IMR-90 (cell line): ENCODE data around the gene CDR2. TPM values are rescaled to one million over a fixed set of nuclear protein-coding genes. Genes with fewer than 3 reads are reported as not detected.
A peak's percentile ranks its signal among the peaks of the same experiment; 100 is the strongest.

Experiments
- ATAC-seq: fragments of 200-7000 bp; cut with Tn5 transposase; 2 replicates; pipeline ENCODE4 v1.9.1; 2020; ENCODE audit warnings: low read depth, mild to moderate bottlenecking, moderate library complexity
- BruUV-seq: library from RNA; stranded (reverse); fragments of 400-500 nt; replicated peaks from 2 replicates; lab custom pipeline; 2021; lab: Mats Ljungman, UMichigan
- CTCF ChIA-PET: fragments of 300-600 bp; formaldehyde crosslinking; extraction: SDS; loops from one replicate; lab custom pipeline; 2021; ENCODE audit warnings: antibody characterized with exemption; lab: Yijun Ruan, JAX
- POLR2A ChIA-PET: fragments of 300-600 bp; sonication (Branson Sonifier 250); formaldehyde crosslinking; loops from one replicate; lab custom pipeline; 2022; ENCODE audit warnings: antibody characterized with exemption; ENCODE audit not compliant: unreplicated experiment; lab: Charles Lee
- DNase-seq: peaks from one replicate; pipeline ENCODE4 v3.0.0; 2013
- H2AFZ ChIP-seq: replicated peaks from 2 replicates; pipeline ENCODE3; 2013; ENCODE audit warnings: low read length, mild to moderate bottlenecking; ENCODE audit not compliant: poor library complexity
- H2AK5ac ChIP-seq: 2 replicates; pipeline ENCODE4 v1.6.1; 2013; ENCODE audit warnings: low read depth, low read length, inconsistent platforms
- H2AK9ac ChIP-seq: replicated peaks from 2 replicates; pipeline ENCODE3; 2013; ENCODE audit warnings: mild to moderate bottlenecking, low read depth, low read length, moderate library complexity; ENCODE audit not compliant: poor library complexity
- H2BK120ac ChIP-seq: 2 replicates; pipeline ENCODE4 v1.6.1; 2013; ENCODE audit warnings: low read depth, low read length, inconsistent platforms
- H2BK15ac ChIP-seq: 3 replicates; pipeline ENCODE4 v1.6.1; 2013; ENCODE audit warnings: low read depth, low read length, inconsistent platforms
- H2BK20ac ChIP-seq: 2 replicates; pipeline ENCODE4 v1.6.1; 2013; ENCODE audit warnings: low read depth, mild to moderate bottlenecking, inconsistent platforms, low read length, moderate library complexity
- H2BK5ac ChIP-seq: 2 replicates; pipeline ENCODE4 v1.6.1; 2013; ENCODE audit warnings: mild to moderate bottlenecking, low read depth, low read length, inconsistent platforms; ENCODE audit not compliant: poor library complexity, severe bottlenecking
- H3K14ac ChIP-seq: replicated peaks from 2 replicates; pipeline ENCODE4 v1.6.1; 2013; ENCODE audit warnings: low read depth, low read length, inconsistent platforms
- H3K18ac ChIP-seq: 2 replicates; pipeline ENCODE4 v1.6.1; 2013; ENCODE audit warnings: low read depth, low read length, control low read depth
- H3K23ac ChIP-seq: 2 replicates; pipeline ENCODE4 v1.6.1; 2013; ENCODE audit warnings: low read depth, low read length, inconsistent platforms
- H3K27ac ChIP-seq: 2 replicates; pipeline ENCODE4 v1.5.1; 2013; ENCODE audit warnings: mild to moderate bottlenecking, control low read depth, low read length; ENCODE audit not compliant: insufficient read depth
- H3K27me3 ChIP-seq: 2 replicates; pipeline ENCODE4 v1.6.1; 2013; ENCODE audit warnings: low read length; ENCODE audit not compliant: control insufficient read depth, insufficient read depth
- H3K36me3 ChIP-seq: 2 replicates; pipeline ENCODE4 v1.6.1; 2013; ENCODE audit warnings: low read length, mixed read lengths; ENCODE audit not compliant: control insufficient read depth, insufficient read depth
- H3K4ac ChIP-seq: 2 replicates; pipeline ENCODE4 v1.6.1; 2013; ENCODE audit warnings: low read depth, low read length, inconsistent platforms
- H3K4me1 ChIP-seq: 2 replicates; pipeline ENCODE4 v1.6.1; 2013; ENCODE audit warnings: low read length, mixed read lengths; ENCODE audit not compliant: control insufficient read depth, insufficient read depth
- H3K4me2 ChIP-seq: 2 replicates; pipeline ENCODE4 v1.6.1; 2013; ENCODE audit warnings: low read depth, mild to moderate bottlenecking, control low read depth, low read length, moderate library complexity
- H3K4me3 ChIP-seq: 2 replicates; pipeline ENCODE4 v1.5.1; 2013; ENCODE audit warnings: low read depth, mild to moderate bottlenecking, control low read depth, low read length, moderate library complexity; ENCODE audit not compliant: insufficient read depth
- H3K56ac ChIP-seq: 2 replicates; pipeline ENCODE4 v1.6.1; 2013; ENCODE audit warnings: low read length, inconsistent platforms; ENCODE audit not compliant: insufficient read depth; ENCODE audit errors: extremely low read depth
- H3K79me1 ChIP-seq, 2 experiments: 2 replicates each; pipeline ENCODE4 v1.6.1; 2013; ENCODE audit warnings: low read length in 2 of 2, inconsistent platforms in 1 of 2, low read depth in 1 of 2
- H3K9ac ChIP-seq: 2 replicates; pipeline ENCODE4 v1.6.1; 2013; ENCODE audit warnings: low read depth, low read length, control low read depth
- H3K9me1 ChIP-seq: 2 replicates; pipeline ENCODE4 v1.6.1; 2013; ENCODE audit warnings: low read length, inconsistent platforms; ENCODE audit not compliant: insufficient read depth
- H3K9me3 ChIP-seq: 2 replicates; pipeline ENCODE4 v1.6.1; 2013; ENCODE audit warnings: low read length; ENCODE audit not compliant: control insufficient read depth, insufficient read depth
- H4K20me1 ChIP-seq: 2 replicates; pipeline ENCODE4 v1.6.1; 2013; ENCODE audit warnings: low read length, inconsistent platforms; ENCODE audit not compliant: insufficient read depth
- H4K5ac ChIP-seq: 2 replicates; pipeline ENCODE4 v1.6.1; 2013; ENCODE audit warnings: mild to moderate bottlenecking, low read depth, low read length, control low read depth
- H4K8ac ChIP-seq, 2 experiments: 2 replicates each; pipeline ENCODE4 v1.6.1; 2013; ENCODE audit warnings: low read depth in 2 of 2, low read length in 2 of 2, control low read depth in 1 of 2, inconsistent platforms in 1 of 2
- H4K91ac ChIP-seq: 2 replicates; pipeline ENCODE4 v1.6.1; 2013; ENCODE audit warnings: low read depth, low read length, inconsistent platforms; ENCODE audit not compliant: insufficient read depth
- BHLHE40 ChIP-seq: fragments of 150-350 bp; IDR thresholded peaks from 2 replicates; pipeline ENCODE4 v1.6.1; 2016; ENCODE audit warnings: mild to moderate bottlenecking, low read depth, low read length
- CEBPB ChIP-seq: IDR thresholded peaks from 2 replicates; pipeline ENCODE4 v1.6.1; 2012; ENCODE audit warnings: low read depth, low read length, improper control_type of control experiment
- CHD1 ChIP-seq: IDR thresholded peaks from 2 replicates; pipeline ENCODE4 v1.6.1; 2012; ENCODE audit warnings: low read depth, low read length, improper control_type of control experiment
- FOS ChIP-seq: fragments of 150-350 bp; IDR thresholded peaks from 2 replicates; pipeline ENCODE4 v1.6.1; 2016; ENCODE audit warnings: low read depth, low read length
- MAFK ChIP-seq: IDR thresholded peaks from 2 replicates; pipeline ENCODE4 v1.6.1; 2012; ENCODE audit warnings: low read depth, low read length, improper control_type of control experiment
- MAZ ChIP-seq: IDR thresholded peaks from 2 replicates; pipeline ENCODE4 v1.6.1; 2012; ENCODE audit warnings: low read depth, mild to moderate bottlenecking, low read length, improper control_type of control experiment, moderate library complexity, borderline replicate concordance
- MXI1 ChIP-seq: IDR thresholded peaks from 2 replicates; pipeline ENCODE4 v1.6.1; 2012; ENCODE audit warnings: low read depth, mild to moderate bottlenecking, low read length, moderate library complexity, borderline replicate concordance
- NFE2L2 ChIP-seq: fragments of 150-350 bp; IDR thresholded peaks from 2 replicates; pipeline ENCODE4 v1.6.1; 2016; ENCODE audit warnings: low read depth, mild to moderate bottlenecking, low read length
- POLR2A ChIP-seq: IDR thresholded peaks from 2 replicates; pipeline ENCODE4 v1.6.1; 2012; ENCODE audit warnings: mild to moderate bottlenecking, low read depth, low read length
- RAD21 ChIP-seq: IDR thresholded peaks from 2 replicates; pipeline ENCODE4 v1.6.1; 2012; ENCODE audit warnings: low read length, improper control_type of control experiment
- RCOR1 ChIP-seq: IDR thresholded peaks from 2 replicates; pipeline ENCODE4 v1.6.1; 2012; ENCODE audit warnings: mild to moderate bottlenecking, low read length, improper control_type of control experiment; ENCODE audit not compliant: insufficient replicate concordance
- RFX5 ChIP-seq: IDR thresholded peaks from 2 replicates; pipeline ENCODE4 v1.8.0; 2012; ENCODE audit warnings: low read depth, mild to moderate bottlenecking, low read length, moderate library complexity
- SMC3 ChIP-seq: fragments of 150-350 bp; IDR thresholded peaks from 2 replicates; pipeline ENCODE4 v1.6.1; 2016; ENCODE audit warnings: low read depth, mild to moderate bottlenecking, antibody characterized with exemption, low read length, moderate library complexity
- WGBS, 2 experiments: methylation state at CpG; one replicate each; pipeline versions ENCODE4 v1.1.5 to v1.1.7; 2013; ENCODE audit warnings: missing lambda C conversion rate in 2 of 2; ENCODE audit not compliant: insufficient read length in 1 of 2; ENCODE audit errors: extremely low coverage in 2 of 2; 5-methylcytosine and 5-hydroxymethylcytosine counted together
- dilution Hi-C: fragments of 300-500 bp; cut with HindIII; formaldehyde crosslinking; loops from one replicate; pipeline ENCODE4 v1.14.3; 2018; ENCODE audit warnings: low sequenced_read_pairs; ENCODE audit not compliant: unreplicated experiment
- in situ Hi-C: fragments of 300-500 bp; cut with MboI; formaldehyde crosslinking; loops from 3 replicates; pipeline ENCODE4 v1.14.3; 2019; ENCODE audit warnings: low sequenced_read_pairs, inconsistent platforms, mixed read lengths
- intact Hi-C: fragments of 100-400 bp; cut with micrococcal nuclease; formaldehyde crosslinking; loops from 2 replicates; pipeline ENCODE4 v1.10.0; 2022
- polyA plus RNA-seq, 3 experiments: library from polyadenylated mRNA; depleted of rRNA; stranded (reverse); fragments of >200 nt; gene quantifications; 2 replicates each; pipeline ENCODE4 v1.2.3, GENCODE V29; 2012; ENCODE audit warnings: low replicate concordance in 1 of 3
- total RNA-seq: library from RNA; depleted of rRNA; stranded (reverse); fragments of >200 nt; gene quantifications from 2 replicates; pipeline ENCODE4 v1.2.3, GENCODE V29; 2012
- TF ChIP-seq, protein P1 (sequence below): fragments of 150-350 bp; IDR thresholded peaks from 2 replicates; pipeline ENCODE4 v1.6.1; 2017; ENCODE audit warnings: mild to moderate bottlenecking, antibody characterized with exemption, low read length, low read depth
- TF ChIP-seq, protein P2 (sequence below): conservative IDR thresholded peaks from 2 replicates; pipeline ENCODE4 v1.5.1; 2012; ENCODE audit warnings: mild to moderate bottlenecking, low read depth, low read length, improper control_type of control experiment

The CDR2 gene
- total and polyA plus RNA-seq, 2 of the 4 experiments (the other 2 are of a cell fraction), result 37.7 to 48.4 TPM

DNA sequence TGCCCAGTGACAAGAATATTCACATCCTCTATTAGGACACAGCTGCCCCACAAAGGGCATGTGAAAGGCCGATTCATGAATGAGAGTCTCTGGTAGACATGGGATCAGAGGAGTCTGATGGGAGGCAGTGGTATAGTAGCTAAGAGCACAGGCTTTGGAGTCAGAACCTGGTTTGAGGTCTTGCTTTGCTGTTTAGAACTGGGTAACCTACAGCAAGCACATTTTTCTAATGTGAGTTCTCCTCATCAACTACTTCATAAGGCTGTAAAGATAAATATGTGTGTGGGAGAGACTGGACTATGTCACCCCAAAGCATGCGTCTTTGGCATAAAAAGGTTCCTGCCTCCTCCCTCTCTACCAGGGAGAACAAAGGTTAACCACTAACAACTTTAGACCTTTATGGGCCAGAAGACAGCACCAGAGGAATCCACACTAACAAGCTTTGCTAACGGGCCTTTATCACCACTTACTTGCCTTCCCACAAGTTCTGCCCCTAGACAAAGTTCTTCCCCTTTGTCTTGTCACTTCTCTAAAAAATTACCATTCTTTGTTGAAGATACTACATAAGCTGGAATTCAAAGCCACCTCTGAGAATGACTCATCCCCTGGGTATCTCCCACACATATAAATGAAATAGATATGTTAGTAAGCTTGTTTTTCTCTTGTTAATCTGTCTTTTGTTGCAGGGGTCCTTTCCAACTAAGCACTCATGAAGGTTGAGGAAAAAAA is 21.1 kb downstream of the CDR2 start:
- Histone ChIP-seq H3K9me3 (no peaks in the 10 kb centered on the region), H3K79me1 (peaks cover 32 to 82% of the 10 kb centered on the region in 2 experiments), H3K9me1 (peaks cover 17% of the 10 kb centered on the region), H3K27ac (peak overlapping the region; percentile 99), H4K20me1 (peaks cover 72% of the 10 kb centered on the region), H2AK5ac (peak overlapping the region; percentile 79), H3K18ac (peak overlapping the region; percentile 97), H3K4ac (peak overlapping the region; percentile 54), H2BK15ac (peak overlapping the region; percentile 13; the same call in 1 of the 3 replicates), H3K14ac (peak overlapping the region; percentile 45), H3K9ac (peak overlapping the region; percentile 10), H3K27me3 (no peaks in the 10 kb centered on the region), H3K4me3 (no peak overlapping the region), H4K8ac (peak overlapping the region; percentile 3 to 56; a peak in 3 of 4 replicates), H3K56ac (peak overlapping the region; percentile 75), H4K91ac (peak overlapping the region; percentile 60), H4K5ac (peak overlapping the region; percentile 80), H2AFZ (peak overlapping the region; percentile 19), H3K4me1 (peaks cover 16% of the 10 kb centered on the region), H3K4me2 (peak overlapping the region; percentile 47), H3K36me3 (peaks cover 41% of the 10 kb centered on the region), H2BK120ac (peak overlapping the region; percentile 41), H2AK9ac (no peak overlapping the region), H2BK5ac (peak overlapping the region; percentile 96), H2BK20ac (peak overlapping the region; percentile 38; the same call in 1 of the 2 replicates), H3K23ac (peak overlapping the region; percentile 19; the same call in 1 of the 2 replicates)
- dilution Hi-C loops (no loop called here), intact Hi-C loops (loop anchor here (2.0 kb wide), 1 partner anchor 17 kb away; no protein-coding TSS in a partner anchor), in situ Hi-C loops (no loop called here)
- no CpG with 5 or more reads among the region's 3 CpGs for WGBS, 2 experiments
- DNase-seq (peak; percentile 89), ATAC-seq (peak; percentile 80)
- POLR2A ChIA-PET, result no interaction called here
- no TSS peak for BruUV-seq
- CTCF ChIA-PET, result interaction anchor here (0.8 kb wide), 1 partner anchor 11 kb away, joined by 3 read pairs; no protein-coding TSS in a partner anchor
- TF ChIP-seq MAZ, result no peak
- TF ChIP-seq FOS, result peak; percentile 71; the same call in 1 of the 2 replicates
- peak; percentile 80 for TF ChIP-seq MXI1
- TF ChIP-seq RFX5, result no peak
- TF ChIP-seq NFE2L2, result no peak
- no peak for TF ChIP-seq CEBPB
- no peak for TF ChIP-seq POLR2A
- peak; percentile 54 for TF ChIP-seq BHLHE40
- no peak for TF ChIP-seq SMC3
- no peak for TF ChIP-seq MAFK
- TF ChIP-seq RCOR1, result no peak
- TF ChIP-seq, protein P1, sequence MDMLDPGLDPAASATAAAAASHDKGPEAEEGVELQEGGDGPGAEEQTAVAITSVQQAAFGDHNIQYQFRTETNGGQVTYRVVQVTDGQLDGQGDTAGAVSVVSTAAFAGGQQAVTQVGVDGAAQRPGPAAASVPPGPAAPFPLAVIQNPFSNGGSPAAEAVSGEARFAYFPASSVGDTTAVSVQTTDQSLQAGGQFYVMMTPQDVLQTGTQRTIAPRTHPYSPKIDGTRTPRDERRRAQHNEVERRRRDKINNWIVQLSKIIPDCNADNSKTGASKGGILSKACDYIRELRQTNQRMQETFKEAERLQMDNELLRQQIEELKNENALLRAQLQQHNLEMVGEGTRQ, result no peak
- 0 out of 2 replicates have a peak, but pooled peaks have one; percentile 1 for TF ChIP-seq RAD21
- TF ChIP-seq, protein P2, sequence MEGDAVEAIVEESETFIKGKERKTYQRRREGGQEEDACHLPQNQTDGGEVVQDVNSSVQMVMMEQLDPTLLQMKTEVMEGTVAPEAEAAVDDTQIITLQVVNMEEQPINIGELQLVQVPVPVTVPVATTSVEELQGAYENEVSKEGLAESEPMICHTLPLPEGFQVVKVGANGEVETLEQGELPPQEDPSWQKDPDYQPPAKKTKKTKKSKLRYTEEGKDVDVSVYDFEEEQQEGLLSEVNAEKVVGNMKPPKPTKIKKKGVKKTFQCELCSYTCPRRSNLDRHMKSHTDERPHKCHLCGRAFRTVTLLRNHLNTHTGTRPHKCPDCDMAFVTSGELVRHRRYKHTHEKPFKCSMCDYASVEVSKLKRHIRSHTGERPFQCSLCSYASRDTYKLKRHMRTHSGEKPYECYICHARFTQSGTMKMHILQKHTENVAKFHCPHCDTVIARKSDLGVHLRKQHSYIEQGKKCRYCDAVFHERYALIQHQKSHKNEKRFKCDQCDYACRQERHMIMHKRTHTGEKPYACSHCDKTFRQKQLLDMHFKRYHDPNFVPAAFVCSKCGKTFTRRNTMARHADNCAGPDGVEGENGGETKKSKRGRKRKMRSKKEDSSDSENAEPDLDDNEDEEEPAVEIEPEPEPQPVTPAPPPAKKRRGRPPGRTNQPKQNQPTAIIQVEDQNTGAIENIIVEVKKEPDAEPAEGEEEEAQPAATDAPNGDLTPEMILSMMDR, result no peak
- no peak for TF ChIP-seq CHD1
